HG02943 (cell line): ENCODE results near the gene LGALS7.
"Not testable (repeated sequence)": the region's sequence is repeated elsewhere in the genome, so short reads cannot be mapped to it uniquely, and the experiment has no call there.

ENCODE experiments used
- ATAC-seq: cut with Tn5 transposase; IDR thresholded peaks from one replicate; pipeline ENCODE4 v1.9.1; 2021; ENCODE audit warnings: mild to moderate bottlenecking, low read depth, moderate library complexity; ENCODE audit not compliant: unreplicated experiment

Gene LGALS7

DNA sequence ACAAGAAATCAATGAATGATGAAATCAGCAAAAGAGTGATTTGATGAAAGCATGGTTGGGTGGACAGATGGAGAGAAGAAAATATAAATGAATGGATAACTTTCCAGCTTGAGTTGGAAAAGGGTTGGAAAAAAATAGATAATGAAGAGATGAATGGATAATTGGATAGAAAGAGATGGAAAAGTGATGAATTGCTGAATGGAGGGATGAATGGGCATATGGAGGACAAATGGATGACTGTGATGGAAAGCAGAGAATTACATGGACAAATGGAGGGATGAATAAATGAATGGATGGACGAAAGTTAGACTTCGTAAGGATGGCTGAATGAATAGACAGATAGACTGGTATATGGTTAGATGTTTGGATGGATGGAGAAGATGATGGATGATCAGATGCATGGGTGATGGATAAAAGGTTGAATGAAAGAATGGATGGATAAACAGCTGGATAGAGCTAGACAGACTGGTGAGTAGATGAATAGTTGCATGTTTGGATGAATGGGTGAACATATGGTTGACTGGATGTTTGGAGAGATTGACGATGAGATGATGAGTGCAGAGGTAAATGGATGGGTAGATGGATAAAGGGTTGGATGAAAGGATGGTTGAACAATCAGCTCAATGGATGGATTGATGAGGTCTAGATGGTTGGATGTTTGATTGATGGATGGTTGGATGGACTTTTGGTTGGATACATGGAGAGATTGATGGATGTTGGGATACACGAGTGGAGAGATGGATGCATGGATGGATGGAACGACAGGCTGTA, 27.4 kb upstream of the LGALS7 start:
- no peak for ATAC-seq

DNA sequence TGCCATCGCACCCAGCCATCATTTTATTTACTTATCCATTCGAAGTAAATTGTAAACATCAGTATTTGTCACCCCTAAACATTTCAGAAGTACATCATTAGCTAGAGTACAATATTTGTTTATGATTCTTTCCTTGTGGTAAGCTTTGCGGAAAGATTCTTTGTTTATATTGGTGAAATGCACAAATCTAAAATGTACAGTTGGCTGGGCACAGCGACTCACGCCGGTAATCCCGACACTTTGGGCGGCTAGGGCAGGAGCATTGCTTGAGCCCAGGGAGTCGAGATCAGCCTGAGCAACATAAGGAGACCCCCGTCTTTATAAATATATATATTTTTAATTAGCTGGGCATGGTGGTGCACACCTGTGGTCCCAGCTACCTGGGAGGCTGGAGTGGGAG, 25.8 kb upstream of the LGALS7 start:
- no peak for ATAC-seq

DNA sequence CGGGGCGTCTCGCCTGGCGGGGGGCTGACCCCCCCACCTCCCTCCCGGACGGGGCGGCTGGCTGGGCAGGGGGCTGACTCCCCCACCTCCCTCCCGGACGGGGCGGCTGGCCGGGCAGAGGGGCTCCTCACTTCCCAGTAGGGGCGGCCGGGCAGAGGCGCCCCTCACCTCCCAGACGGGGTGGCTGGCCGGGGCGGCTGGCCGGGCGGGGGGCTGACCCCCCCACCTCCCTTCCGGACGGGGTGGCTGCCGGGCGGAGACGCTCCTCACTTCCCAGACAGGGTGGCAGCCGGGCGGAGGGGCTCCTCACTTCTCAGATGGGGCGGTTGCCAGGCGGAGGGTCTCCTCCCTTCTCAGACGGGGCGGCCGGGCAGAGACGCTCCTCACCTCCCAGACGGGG, 24.5 kb upstream of the LGALS7 start:
- not testable (repeated sequence) for ATAC-seq

DNA sequence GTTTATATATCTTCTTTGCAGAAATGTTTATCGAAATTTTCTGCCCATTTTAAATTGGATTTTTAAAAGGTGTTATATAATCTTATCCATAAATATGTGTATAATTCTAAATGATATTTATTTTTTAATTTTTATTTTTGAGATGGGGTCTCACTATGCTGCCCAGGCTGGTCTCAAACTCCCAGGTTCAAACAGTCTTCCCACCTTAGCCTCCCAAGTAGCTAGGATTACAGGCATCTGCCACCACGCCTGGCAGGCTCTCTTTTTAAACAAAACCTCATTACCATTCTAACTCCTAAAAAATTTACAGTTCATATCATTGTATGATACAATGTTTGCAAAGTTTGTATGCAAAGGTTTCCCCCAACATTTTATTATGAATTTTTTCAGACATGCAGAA, 22.8 kb upstream of the LGALS7 start:
- ATAC-seq = no peak

DNA sequence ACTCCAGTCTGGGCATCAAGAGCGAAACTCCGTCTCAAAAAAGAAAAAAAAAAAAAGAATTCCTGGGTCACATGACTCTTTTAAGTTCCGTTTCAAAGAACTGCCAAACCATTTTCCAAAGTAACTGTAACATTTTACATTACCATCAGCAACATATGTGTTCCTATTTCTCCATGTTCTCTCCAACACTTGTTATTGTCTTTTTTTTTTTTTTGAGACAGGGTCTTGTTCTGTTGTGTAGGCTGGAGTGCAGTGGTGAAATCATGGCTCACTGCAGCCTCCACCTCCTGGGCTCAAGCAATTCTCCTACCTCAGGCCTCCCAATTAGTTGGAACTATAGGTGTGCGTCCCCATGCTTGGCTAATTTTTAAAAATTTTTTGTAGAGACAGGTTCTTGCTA, 22.2 kb upstream of the LGALS7 start:
- no peak for ATAC-seq

DNA sequence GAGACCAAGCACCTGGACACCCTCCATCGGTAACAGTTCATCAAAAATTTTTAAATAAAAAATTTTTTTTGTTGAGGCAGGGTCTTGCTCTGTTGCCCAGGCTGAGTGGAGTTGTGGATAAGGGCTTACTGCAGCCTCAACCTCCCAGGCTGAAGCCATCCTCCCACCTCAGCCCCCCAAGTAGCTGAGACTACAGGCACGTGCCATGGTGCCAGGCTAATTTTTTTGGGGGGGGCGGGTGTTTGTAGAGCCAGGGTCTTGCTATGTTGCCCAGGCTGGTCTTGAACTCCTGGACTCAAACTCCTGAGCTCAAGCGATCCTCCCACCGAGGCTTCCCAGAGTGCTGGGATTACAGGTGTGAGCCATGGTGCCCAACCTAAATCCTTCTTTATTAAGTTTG, 20.4 kb upstream of the LGALS7 start:
- ATAC-seq = no peak

DNA sequence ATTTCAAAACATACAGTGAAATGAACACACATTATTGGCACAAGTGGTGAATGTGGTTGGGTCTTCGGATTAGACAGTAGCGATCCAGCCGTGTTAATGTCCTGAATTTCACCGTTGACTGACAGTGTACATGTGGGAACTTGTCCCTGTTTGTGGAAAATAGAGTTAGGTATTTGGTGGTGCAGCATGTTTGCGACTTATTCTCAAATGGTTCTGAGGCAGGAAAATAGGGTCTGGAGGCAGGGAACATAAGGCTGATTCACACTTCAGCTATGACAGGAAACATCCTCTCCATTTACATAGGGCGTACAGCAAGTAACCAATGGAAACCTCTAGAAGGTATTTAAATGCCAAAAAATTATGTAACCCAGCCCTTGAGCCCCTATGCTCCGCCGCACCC, 19.9 kb upstream of the LGALS7 start:
- no peak for ATAC-seq

DNA sequence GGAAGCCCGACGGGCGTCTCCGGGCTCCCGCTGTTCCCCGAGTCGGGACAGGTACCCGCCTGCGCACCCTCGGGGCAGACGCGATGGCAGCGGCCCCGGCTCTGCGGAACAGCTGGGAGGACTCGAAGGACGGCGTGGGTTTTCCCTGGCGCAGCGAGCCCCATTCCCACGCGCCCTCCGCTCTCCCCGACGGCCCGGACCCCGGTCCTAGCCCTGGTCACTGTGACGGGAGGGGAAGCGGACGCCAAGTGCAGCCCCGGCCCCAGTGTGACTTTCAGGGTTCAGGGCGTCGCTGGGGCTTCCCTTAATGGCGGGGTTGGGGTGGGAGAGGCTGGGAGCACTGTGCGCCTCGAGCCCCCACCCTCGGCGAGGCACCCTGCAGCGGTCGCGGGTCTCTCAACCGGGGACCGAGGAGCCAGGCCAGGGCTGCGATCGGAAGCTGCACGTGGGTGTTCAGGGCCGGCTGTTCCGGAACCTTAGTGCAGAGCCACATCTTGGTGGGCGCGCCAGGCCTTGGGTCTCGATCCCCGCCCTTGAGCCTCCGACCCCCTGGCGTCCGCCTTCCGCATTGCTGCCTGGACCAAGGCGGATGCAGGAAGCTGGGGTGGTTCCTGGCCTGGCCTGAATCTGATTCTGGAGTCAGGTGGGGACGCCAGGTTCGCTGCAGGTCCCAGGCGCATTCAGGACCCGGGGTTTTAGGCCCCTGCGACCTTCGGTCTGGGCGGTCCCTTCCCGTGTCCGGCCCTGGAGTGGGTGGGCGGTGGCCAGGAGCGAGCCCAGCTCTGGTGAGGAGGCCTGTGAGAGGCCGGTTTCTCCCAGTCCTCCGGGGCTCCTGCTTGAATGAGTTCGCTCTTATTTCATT, 19.2 kb upstream of the LGALS7 start:
- ATAC-seq = no peak

DNA sequence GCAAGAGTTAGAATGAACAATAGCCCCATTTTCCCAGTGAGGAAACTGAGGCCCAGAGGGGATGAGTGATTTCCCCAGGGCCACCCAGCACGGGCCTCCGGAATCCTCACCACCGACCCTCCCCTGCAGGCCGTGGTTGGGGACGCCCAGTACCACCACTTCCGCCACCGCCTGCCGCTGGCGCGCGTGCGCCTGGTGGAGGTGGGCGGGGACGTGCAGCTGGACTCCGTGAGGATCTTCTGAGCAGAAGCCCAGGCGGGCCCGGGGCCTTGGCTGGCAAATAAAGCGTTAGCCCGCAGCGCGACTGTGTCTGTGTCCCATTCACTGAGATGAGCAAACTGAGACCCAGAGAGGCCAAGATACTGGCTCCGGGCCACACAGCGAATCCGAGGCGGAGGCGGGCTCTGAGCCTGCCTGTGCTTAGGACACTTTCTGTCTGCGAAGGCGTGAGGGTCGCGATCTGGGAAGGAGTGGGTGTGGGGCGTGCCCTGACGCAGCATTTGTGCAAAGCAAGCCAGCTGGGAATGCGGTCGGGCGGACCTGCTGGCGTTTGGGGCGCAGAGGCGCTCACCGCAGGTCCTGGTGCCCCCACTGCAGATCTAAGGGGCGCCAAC, 18.2 kb upstream of the LGALS7 start:
- ATAC-seq = not testable (repeated sequence)

DNA sequence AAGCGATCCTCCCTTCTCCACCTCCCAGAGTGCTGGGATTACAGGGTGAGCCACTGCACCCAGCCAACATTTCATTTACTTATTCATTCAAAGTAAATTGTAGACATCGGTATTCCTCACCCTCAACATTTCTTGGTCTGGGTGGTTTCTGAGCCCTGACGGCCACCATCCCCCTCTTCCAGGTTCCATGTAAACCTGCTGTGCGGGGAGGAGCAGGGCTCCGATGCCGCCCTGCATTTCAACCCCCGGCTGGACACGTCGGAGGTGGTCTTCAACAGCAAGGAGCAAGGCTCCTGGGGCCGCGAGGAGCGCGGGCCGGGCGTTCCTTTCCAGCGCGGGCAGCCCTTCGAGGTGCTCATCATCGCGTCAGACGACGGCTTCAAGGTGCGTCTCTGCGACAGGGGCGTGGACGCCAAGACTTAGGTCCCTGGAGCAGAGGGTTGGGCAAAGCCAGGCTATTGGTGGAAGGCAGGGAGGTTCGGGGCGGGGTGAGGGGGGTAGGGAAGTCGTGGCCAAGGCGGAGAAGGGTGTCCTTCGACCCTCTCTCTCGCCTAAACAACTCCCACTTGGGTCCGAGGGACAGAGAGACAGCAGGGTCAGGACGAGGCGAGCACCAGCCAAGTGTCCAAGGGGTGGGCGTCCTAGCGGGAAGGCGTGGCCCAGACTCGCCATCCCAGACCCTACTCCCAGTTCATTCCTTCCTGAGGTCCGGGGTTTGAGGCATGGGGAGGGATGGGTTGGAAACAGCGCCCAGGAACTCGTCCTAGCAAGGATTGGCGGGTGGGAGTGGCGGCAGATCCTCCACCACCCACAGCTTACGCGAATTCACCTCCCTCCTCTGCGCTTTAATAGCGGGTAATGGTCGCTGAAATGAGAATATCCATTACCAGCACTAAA, 17.4 kb upstream of the LGALS7 start:
- not testable (repeated sequence) for ATAC-seq

DNA sequence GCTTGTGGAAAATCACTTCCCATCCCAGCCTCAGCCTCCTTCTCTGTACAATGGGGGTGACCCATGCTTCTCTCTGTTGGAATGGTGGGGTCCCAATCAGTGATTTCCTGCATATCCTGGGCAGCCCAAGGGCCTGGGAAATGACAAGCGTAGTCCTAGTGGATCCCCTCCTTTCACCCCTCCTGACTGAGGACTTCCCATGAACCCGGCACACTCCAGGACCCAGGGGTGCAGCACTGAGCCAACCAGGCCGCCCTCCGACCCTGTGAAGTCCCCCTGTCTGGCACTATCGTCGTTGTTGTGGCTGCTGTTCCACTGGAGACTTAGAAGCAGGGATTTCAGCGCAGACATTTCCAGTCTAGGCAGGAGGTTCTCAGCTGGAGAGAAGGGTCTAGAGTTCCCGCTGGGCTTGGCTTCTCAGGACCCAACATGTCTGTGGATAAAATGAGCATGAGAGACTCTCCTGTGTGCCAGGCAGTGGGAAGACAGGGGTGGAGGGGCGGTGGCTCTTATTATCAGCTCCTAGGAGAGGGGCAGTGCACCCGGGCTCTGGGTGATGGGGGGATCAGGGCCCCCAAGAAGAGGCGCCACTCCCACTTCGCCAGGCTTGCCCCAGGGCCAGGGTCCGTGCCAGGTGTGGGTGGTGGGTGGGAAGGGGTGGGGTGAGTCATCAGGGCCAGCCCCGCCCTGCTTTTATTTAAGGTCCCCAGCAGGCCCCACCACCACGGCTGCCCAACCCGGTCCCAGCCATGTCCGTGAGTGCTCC, 15.3 kb upstream of the LGALS7 start, which contains the start of gene LGALS7B:
TSS of gene LGALS7B (plus strand) at position 723 of the 766 bp plus-strand sequence. CDS start at position 750, 27 bp downstream.
- no peak for ATAC-seq

DNA sequence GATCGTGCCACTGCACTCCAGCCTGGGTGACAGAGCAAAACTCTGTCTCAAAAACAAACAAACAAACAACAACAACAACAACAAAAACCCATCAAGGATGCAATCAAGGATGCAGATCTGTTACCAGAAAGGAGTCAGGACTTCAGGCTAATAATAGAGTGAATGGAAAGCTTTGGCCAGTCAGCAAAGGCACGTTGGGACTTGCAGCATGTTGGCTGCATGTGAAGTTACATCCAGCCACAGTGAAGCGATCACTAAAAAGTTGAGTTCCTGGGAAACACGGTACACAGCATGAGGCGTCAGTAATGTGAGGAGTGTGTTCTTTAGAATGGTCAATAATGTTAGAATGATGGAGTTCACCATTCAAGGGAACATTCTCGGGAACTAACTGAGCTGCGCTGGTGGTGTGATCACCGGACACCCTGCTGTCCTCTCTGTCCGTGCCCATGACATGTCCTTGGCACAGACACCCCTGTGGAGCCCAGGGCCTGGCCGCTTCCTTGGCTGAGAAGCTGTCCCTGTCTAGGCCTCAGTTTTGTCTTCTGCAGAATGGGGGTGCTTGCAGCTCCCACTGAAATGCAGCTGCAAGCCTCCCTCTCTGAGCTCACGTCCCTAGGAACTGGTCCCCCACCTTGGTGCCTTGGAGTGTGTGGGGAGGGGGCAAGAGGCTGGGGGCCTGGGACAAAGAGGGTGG, 13.4 kb upstream of the LGALS7 start:
- no peak for ATAC-seq

DNA sequence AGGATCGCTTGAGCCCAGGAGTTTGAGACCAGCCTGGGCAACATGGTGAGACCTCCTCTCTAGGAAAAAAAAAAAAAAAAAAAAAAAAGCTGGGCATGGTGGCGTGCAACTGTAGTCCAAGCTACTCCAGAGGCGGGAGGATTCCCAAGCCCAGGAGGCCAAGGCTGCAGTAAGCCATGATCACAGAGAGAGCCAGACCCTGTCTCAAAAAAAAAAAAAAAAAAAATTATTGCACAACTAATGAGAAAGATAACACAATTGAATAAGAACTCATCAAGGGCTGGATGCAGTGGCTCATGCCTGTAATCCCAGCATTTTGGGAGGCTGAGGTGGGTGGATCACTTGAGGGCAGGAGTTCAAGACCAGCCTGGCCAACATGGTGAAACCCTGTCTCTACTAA, 12.7 kb upstream of the LGALS7 start:
- not testable (repeated sequence) for ATAC-seq

DNA sequence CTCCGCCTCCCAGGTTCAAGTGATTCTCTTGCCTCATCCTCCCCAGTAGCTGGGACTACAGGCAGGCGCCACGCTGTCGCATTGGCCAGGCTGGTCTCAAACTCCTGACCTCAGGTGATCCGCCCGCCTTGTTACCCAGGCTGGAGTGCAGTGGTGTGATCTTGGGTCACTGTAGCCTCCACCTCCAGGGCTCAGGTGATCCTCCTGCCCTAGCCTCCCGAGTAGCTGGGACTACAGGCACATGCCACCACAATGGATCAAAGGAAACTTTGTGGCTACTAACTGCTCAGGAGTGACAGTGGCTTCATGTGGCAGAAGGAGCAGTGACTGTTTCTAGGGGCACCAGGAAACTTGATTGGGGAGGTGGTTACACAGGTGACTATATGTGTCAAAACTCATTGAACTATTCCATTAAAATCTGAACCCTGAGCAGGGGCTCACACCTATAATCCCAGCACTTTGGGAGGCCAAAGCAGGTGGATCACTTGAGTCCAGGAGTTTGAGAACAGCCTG, 11.9 kb upstream of the LGALS7 start:
- ATAC-seq = no peak

DNA sequence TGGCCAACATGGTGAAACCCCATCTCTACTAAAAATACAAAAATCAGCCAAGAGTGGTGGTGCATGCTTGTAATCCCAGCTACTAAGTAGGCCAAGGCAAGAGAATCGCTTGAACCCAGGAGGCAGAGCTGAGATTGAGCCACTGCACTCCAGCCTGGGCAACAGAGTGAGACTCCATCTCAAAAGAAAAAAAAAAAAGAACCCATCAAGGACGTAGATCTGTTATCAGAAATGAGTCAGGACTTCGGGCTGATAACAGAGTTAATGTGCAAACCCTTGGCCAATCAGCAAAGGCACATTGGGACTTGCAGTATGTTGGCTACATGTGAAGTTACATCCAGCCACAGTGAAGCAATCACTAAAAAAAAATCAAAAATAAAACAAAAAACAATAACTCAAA, 10.9 kb upstream of the LGALS7 start:
- ATAC-seq = no peak

DNA sequence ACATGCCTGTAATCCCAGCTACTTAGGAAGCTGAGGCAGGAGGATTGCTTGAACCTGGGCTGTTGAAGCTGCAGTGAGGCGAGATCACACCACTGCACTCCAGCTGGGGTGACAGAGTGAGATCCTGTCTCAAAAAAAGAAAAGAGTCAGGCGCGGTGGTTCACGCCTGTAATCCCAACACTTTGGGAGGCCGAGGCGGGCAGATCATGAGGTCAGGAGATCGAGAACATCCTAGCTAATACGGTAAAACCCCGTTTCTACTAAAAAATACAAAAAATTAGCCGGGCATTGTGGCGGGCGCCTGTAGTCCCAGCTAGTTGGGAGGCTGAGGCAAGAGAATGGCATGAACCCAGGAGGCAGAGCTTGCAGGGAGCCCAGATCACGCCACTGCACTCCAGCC, 8.9 kb upstream of the LGALS7 start:
- ATAC-seq = not testable (repeated sequence)

DNA sequence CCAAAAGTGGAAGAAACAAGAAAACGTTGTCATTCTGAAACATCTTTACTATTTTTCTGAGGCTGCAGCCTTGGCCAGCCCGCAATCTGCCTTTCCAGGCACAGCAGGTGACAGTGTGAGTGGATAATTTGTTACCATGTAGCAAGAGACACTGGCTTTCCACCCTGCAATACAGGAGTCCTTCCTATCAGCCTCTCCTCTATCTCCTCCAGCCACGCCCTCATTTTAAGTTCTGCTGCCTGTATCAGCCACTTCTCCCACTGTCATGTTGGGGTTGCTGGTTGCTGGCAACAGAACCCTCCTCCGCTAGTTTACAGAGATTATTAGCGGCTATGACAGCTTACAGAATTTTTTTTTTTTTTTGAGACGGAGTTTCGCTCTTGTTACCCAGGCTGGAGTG, 7.7 kb upstream of the LGALS7 start:
- ATAC-seq = no peak

DNA sequence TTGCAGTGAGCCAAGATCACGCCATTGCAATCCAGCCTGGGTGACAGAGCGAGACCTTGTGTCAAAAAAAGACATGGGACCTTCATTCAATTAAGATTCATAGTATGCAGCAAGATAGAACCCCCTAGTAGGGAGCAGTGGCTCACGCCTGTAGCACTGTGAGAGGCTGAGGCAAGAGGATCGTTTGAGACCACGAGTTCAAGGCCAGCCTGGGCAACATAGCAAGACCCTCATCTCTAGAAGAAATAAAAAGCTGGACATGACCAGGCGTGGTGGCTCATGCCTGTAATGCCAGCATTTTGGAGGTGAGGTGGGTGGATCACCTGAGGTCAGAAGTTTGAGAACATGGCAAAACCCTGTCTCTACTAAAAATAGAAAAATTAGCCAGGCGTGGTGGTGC, 7.1 kb upstream of the LGALS7 start:
- ATAC-seq = no peak

DNA sequence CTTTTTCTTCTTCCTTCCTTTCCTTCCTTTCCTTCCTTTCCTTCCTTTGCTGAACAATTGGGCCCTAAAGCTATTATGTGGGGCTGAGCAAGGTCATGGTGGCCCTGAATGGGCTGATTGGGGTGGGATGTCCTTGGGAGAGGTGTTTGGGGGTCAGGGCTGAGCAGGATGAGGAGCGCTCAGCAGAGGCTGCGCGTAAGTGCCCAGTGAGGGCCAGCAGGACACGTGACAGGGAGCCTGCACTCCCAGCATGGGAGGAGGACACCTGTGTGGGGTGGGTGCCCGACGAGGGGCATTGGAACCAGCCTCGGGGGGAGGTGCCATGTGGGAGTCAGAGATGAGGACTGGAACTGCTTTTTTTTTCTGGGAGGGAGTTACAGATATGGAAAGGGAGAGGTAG, 5.4 kb upstream of the LGALS7 start:
- no peak for ATAC-seq
